GM12891 (cell line): Measurements from ENCODE around the gene MRPL40.

Source experiments
- POLR2A ChIP-seq: IDR thresholded peaks from 2 replicates; pipeline ENCODE4 v1.6.1; 2011; ENCODE audit warnings: low read depth, low read length, control low read depth
- POLR2AphosphoS5 ChIP-seq: IDR thresholded peaks from 2 replicates; pipeline ENCODE4 v1.6.1; 2011; ENCODE audit warnings: low read depth, low read length, control low read depth
- SPI1 ChIP-seq: IDR thresholded peaks from 2 replicates; pipeline ENCODE4 v1.6.1; 2011; ENCODE audit warnings: low read depth, low read length, control low read depth
- TAF1 ChIP-seq: IDR thresholded peaks from 2 replicates; pipeline ENCODE4 v1.6.1; 2011; ENCODE audit warnings: low read depth, low read length, control low read depth

- TF ChIP-seq POLR2A (no peak), SPI1 (no peak), TAF1 (no peak), POLR2AphosphoS5 (no peak)
Measured at GRCh38 chr22:19463008-19463407, 30.7 kb downstream of the MRPL40 start.
